ENCODE measurements around the gene CHSY1.
A peak's percentile ranks its signal among the peaks of the same experiment; 100 is the strongest.

GRCh38 chr15:101152914-101153313 lies 98.9 kb downstream of the CHSY1 start:
- TF ChIP-seq RAD21 (CRISPR knock-in tag; IDR thresholded peaks at IDR 0.05) (0 out of 2 replicates have a peak, but pooled peaks have one; percentile 14), ZBTB8A (CRISPR knock-in tag; IDR thresholded peaks at IDR 0.05; ENCODE audit: borderline replicate concordance, low read depth) (no peak), NR3C1 (CRISPR knock-in tag; IDR thresholded peaks at IDR 0.05) (no peak), FOXP1 (IDR thresholded peaks at IDR 0.05) (no peak), FOXP1 (CRISPR knock-in tag; IDR thresholded peaks at IDR 0.05) (no peak), ZNF10 (CRISPR knock-in tag; IDR thresholded peaks at IDR 0.05; ENCODE audit: borderline replicate concordance, low read depth) (no peak), CTCF (CRISPR knock-in tag; IDR thresholded peaks at IDR 0.05) (peak; percentile 73), GMEB2 (CRISPR knock-in tag; IDR thresholded peaks at IDR 0.05; ENCODE audit: low read depth) (no peak), SP1 (IDR thresholded peaks at IDR 0.05) (no peak), SP1 (CRISPR knock-in tag; IDR thresholded peaks at IDR 0.05) (no peak), POLR2A (IDR thresholded peaks at IDR 0.05; ENCODE audit: insufficient read depth in 1 of 2, low read depth in 2 of 2, low read length in 2 of 2) (no peak), TEF (CRISPR knock-in tag; IDR thresholded peaks at IDR 0.05) (no peak), PAWR (CRISPR knock-in tag; IDR thresholded peaks at IDR 0.05; ENCODE audit: borderline replicate concordance) (no peak), HDAC2 (CRISPR knock-in tag; IDR thresholded peaks at IDR 0.05) (no peak), PTBP1 (IDR thresholded peaks at IDR 0.05; ENCODE audit: low read depth, low read length, poor library complexity, severe bottlenecking) (no peak), ZFP62 (CRISPR knock-in tag; IDR thresholded peaks at IDR 0.05) (no peak)

All from HepG2 (cell line).